T-helper 1 cell treated with Interleukin-12 subunit alpha and Interleukin-12 subunit beta and Interleukin-4 antibody, amounts not matched to agents 30 ng/mL and 1 ng/mL, for 36 hours (primary cell): ENCODE data around the gene SERPINB6. TPM values are rescaled to one million over a fixed set of nuclear protein-coding genes. Genes with fewer than 3 reads are reported as not detected.
"Not testable (repeated sequence)": the region's sequence is repeated elsewhere in the genome, so short reads cannot be mapped to it uniquely, and the experiment has no call there.

ENCODE experiments used
- intact Hi-C: fragments of 100-400 bp; cut with micrococcal nuclease; formaldehyde crosslinking; loops from one replicate; pipeline ENCODE4 v1.15.1; 2024
- total RNA-seq: library from RNA; stranded (reverse); gene quantifications from 2 replicates; pipeline ENCODE4 v1.2.3, GENCODE V29; 2022

The SERPINB6 gene
- total RNA-seq, 1 donor from 2014 or later = 17.5 TPM

- intact Hi-C loops = loop anchor here (1.0 to 5.0 kb wide), 9 partner anchors 12 to 693 kb away; partner anchors contain the start of genes GMDS, RIPK1, SERPINB6 and WRNIP1
Measured at GRCh38 chr6:2940010-2940850, 31.1 kb downstream of the SERPINB6 start.

- intact Hi-C loops = loop anchor here (1.0 to 5.0 kb wide), 10 partner anchors 13 to 692 kb away; partner anchors contain the start of genes BPHL, GMDS, RIPK1 and SERPINB6
Measured at GRCh38 chr6:2939315-2940009, 31.9 kb downstream of the SERPINB6 start.

- intact Hi-C loops = loop anchor here (5.0 kb wide), 1 partner anchor 179 kb away; the partner anchor contains the start of gene BPHL
Measured at GRCh38 chr6:2938632-2939083, 32.7 kb downstream of the SERPINB6 start.

- intact Hi-C loops = loop anchor here (5.0 kb wide), 1 partner anchor 179 kb away; the partner anchor contains the start of gene BPHL
Measured at GRCh38 chr6:2938004-2938631, 33.2 kb downstream of the SERPINB6 start.

GRCh38 chr6:2937627-2938003 is 33.8 kb downstream of the SERPINB6 start:
- intact Hi-C loops = loop anchor here (1.0 to 5.0 kb wide), 3 partner anchors 91 to 180 kb away; partner anchors contain the start of gene BPHL

- intact Hi-C loops = loop anchor here (5.0 kb wide), 1 partner anchor 182 kb away; the partner anchor contains the start of gene BPHL
Measured at GRCh38 chr6:2935566-2936291, 35.6 kb downstream of the SERPINB6 start.

GRCh38 chr6:2934057-2934456 is 37.3 kb downstream of the SERPINB6 start:
- intact Hi-C loops = no loop called here

- intact Hi-C loops = loop anchor here (1.0 kb wide), 7 partner anchors 22 to 195 kb away; no protein-coding TSS in a partner anchor
Measured at GRCh38 chr6:2932911-2933310, 38.5 kb downstream of the SERPINB6 start.

GRCh38 chr6:2931970-2932748 is 39.2 kb downstream of the SERPINB6 start:
- intact Hi-C loops = loop anchor here (1.0 kb wide), 7 partner anchors 21 to 194 kb away; no protein-coding TSS in a partner anchor

GRCh38 chr6:2931055-2931454 is 40.3 kb downstream of the SERPINB6 start:
- intact Hi-C loops = no loop called here

GRCh38 chr6:2927931-2928330 is 43.4 kb downstream of the SERPINB6 start:
- intact Hi-C loops = not testable (repeated sequence)

GRCh38 chr6:2925842-2926747 is 45.3 kb downstream of the SERPINB6 start:
- intact Hi-C loops = not testable (repeated sequence)

GRCh38 chr6:2921520-2922115 is 49.7 kb downstream of the SERPINB6 start:
- intact Hi-C loops = no loop called here

- intact Hi-C loops = no loop called here
Measured at GRCh38 chr6:2920671-2921112, 50.7 kb downstream of the SERPINB6 start.

- intact Hi-C loops = loop anchor here (1.0 kb wide), 1 partner anchor 39 kb away; no protein-coding TSS in a partner anchor
Measured at GRCh38 chr6:2919886-2920285, 51.5 kb downstream of the SERPINB6 start.

- intact Hi-C loops = loop anchor here (1.0 kb wide), 1 partner anchor 38 kb away; no protein-coding TSS in a partner anchor
Measured at GRCh38 chr6:2919401-2919800, 52.0 kb downstream of the SERPINB6 start.

GRCh38 chr6:2918936-2919335 is 52.4 kb downstream of the SERPINB6 start:
- intact Hi-C loops = loop anchor here (1.0 kb wide), 1 partner anchor 38 kb away; no protein-coding TSS in a partner anchor
